AG09309 (cell line): ENCODE data around the gene PPARD.

Experiments
- DNase-seq: peaks from one replicate; pipeline ENCODE4 v3.0.0-alpha.2; 2010; ENCODE audit warnings: low read depth
- H3K4me3 ChIP-seq: 2 replicates; pipeline ENCODE4 v1.5.1; 2011; ENCODE audit warnings: mild to moderate bottlenecking, low read depth, low read length, moderate library complexity; ENCODE audit not compliant: control insufficient read depth
- CTCF ChIP-seq: IDR thresholded peaks from 2 replicates; pipeline ENCODE4 v1.5.1; 2011; ENCODE audit warnings: mild to moderate bottlenecking, low read depth, low read length, inconsistent platforms; ENCODE audit not compliant: insufficient read depth, control insufficient read depth; ENCODE audit errors: missing control alignments

PPARD gene

GRCh38 chr6:35342258-35343091 is at the start of gene PPARD:
PPARD (plus strand) TSS chr6:35342558; CDS start chr6:35411088, 68,530 bp downstream.
- peak within 1 kb of the TSS; percentile 78 for H3K4me3 ChIP-seq
- TF ChIP-seq CTCF: peak; percentile 99
- DNase-seq: peak; percentile 79

- no peak for TF ChIP-seq CTCF
- H3K4me3 ChIP-seq: no peak overlapping the region
- DNase-seq: no peak
Measured at GRCh38 chr6:35293681-35294080, 48.7 kb upstream of the PPARD start.

- TF ChIP-seq CTCF: peak; percentile 76
- H3K4me3 ChIP-seq: no peak overlapping the region
- no peak for DNase-seq
Measured at GRCh38 chr6:35294308-35294945, 47.9 kb upstream of the PPARD start.

- DNase-seq: no peak
- no peak for TF ChIP-seq CTCF
- no peak overlapping the region for H3K4me3 ChIP-seq
Measured at GRCh38 chr6:35295036-35295435, 47.3 kb upstream of the PPARD start.

GRCh38 chr6:35295521-35296315 is 46.6 kb upstream of the PPARD start:
- no peak for TF ChIP-seq CTCF
- no peak overlapping the region for H3K4me3 ChIP-seq
- DNase-seq: no peak

- TF ChIP-seq CTCF: no peak
- no peak overlapping the region for H3K4me3 ChIP-seq
- no peak for DNase-seq
Measured at GRCh38 chr6:35296931-35297600, 45.3 kb upstream of the PPARD start.
